ENCODE results near the gene SH2D6. TPM values are rescaled to one million over a fixed set of nuclear protein-coding genes. Genes with fewer than 3 reads are reported as not detected.

SH2D6 gene
- total and polyA plus RNA-seq, 10 donors, result 0.20 to 0.94 TPM; not detected in 8

GRCh38 chr2:85420536-85421259 lies 2.2 kb downstream of the SH2D6 start:
- H3K4me1 ChIP-seq, result peaks cover 21 to 52% (median 34%) of the 10 kb centered on the region in 6 donors
- no peaks in the 10 kb centered on the region for H3K27me3 ChIP-seq (replicated peaks in 1 of 7)
- DNase-seq, result peak; percentile 97
- H3K9me3 ChIP-seq, result no peaks in the 10 kb centered on the region
- intact Hi-C loops (cut with DNase I; ENCODE audit: low total_unique reads), result loop anchor here (2.0 kb wide), 1 partner anchor 130 kb away; no protein-coding TSS in a partner anchor
- H3K4me3 ChIP-seq, result peak overlapping the region in 2 of 8 donors; percentile 14 to 54
- WGBS, 5 donors, result 23 to 29% (median 25%) methylated on average over 22 of the region's 22 CpGs
- TF ChIP-seq CTCF (IDR thresholded peaks at IDR 0.05 in 8 of 11, conservative IDR thresholded peaks at IDR 0.05 in 3 of 11), result peak; percentile 99 to 100 (median 100)
- TF ChIP-seq POLR2AphosphoS5 (IDR thresholded peaks at IDR 0.05), result peak; percentile 85 to 88 (median 85)
- TF ChIP-seq POLR2A (IDR thresholded peaks at IDR 0.05), result no peak
- no peaks in the 10 kb centered on the region for H3K36me3 ChIP-seq
- H3K27ac ChIP-seq, result peak overlapping the region in 7 of 8 donors; percentile 18 to 99 (median 60)

GRCh38 chr2:85421260-85422071 lies 3.0 kb downstream of the SH2D6 start:
- 57 to 73% (median 67%) methylated on average over 13 of the region's 13 CpGs for WGBS, 5 donors
- H3K9me3 ChIP-seq, result no peaks in the 10 kb centered on the region
- peaks cover 21 to 45% (median 34%) of the 10 kb centered on the region in 6 donors for H3K4me1 ChIP-seq
- no peaks in the 10 kb centered on the region for H3K27me3 ChIP-seq (replicated peaks in 1 of 7)
- no peaks in the 10 kb centered on the region for H3K36me3 ChIP-seq
- TF ChIP-seq POLR2A (IDR thresholded peaks at IDR 0.05), result no peak
- H3K4me3 ChIP-seq, result peak overlapping the region in 1 of 8 donors; percentile 54
- no peak for DNase-seq
- H3K27ac ChIP-seq, result peak overlapping the region in 7 of 8 donors; percentile 18 to 99 (median 60)
- intact Hi-C loops (cut with DNase I; ENCODE audit: low total_unique reads), result loop anchor here (2.0 kb wide), 1 partner anchor 129 kb away; no protein-coding TSS in a partner anchor

- 82 to 93% (median 88%) methylated on average over 2 of the region's 2 CpGs for whole genome bisulfite sequencing, 5 donors
Measured at GRCh38 chr2:85422072-85422457, 3.6 kb downstream of the SH2D6 start.

GRCh38 chr2:85423525-85423924 lies 5.0 kb downstream of the SH2D6 start:
- Histone ChIP-seq H3K36me3 (no peaks in the 10 kb centered on the region), H3K4me3 (no peak overlapping the region), H3K27ac (no peak overlapping the region), H3K9me3 (no peaks in the 10 kb centered on the region), H3K27me3 (replicated peaks in 1 of 7) (no peaks in the 10 kb centered on the region), H3K4me1 (peaks cover 18 to 33% (median 27%) of the 10 kb centered on the region in 6 donors)
- intact Hi-C loops (cut with DNase I; ENCODE audit: low total_unique reads), result no loop called here
- WGBS, 5 donors, result 60 to 68% (median 65%) methylated on average over 5 of the region's 5 CpGs
- DNase-seq, result no peak
- TF ChIP-seq CTCF (IDR thresholded peaks at IDR 0.05 in 8 of 11, conservative IDR thresholded peaks at IDR 0.05 in 3 of 11) (no peak), POLR2A (IDR thresholded peaks at IDR 0.05) (no peak), POLR2AphosphoS5 (IDR thresholded peaks at IDR 0.05) (no peak)

More at GRCh38 chr2:85422072-85422457, 3.6 kb downstream of the SH2D6 start:
- TF ChIP-seq POLR2AphosphoS5 (IDR thresholded peaks at IDR 0.05) (no peak), POLR2A (IDR thresholded peaks at IDR 0.05) (no peak), CTCF (IDR thresholded peaks at IDR 0.05 in 8 of 11, conservative IDR thresholded peaks at IDR 0.05 in 3 of 11) (no peak)
- intact Hi-C loops (cut with DNase I; ENCODE audit: low total_unique reads), result no loop called here
- DNase-seq, result no peak
- Histone ChIP-seq H3K27ac (no peak overlapping the region), H3K4me1 (peaks cover 21 to 41% (median 33%) of the 10 kb centered on the region in 6 donors), H3K36me3 (no peaks in the 10 kb centered on the region), H3K9me3 (no peaks in the 10 kb centered on the region), H3K4me3 (no peak overlapping the region), H3K27me3 (replicated peaks in 1 of 7) (no peaks in the 10 kb centered on the region)
